H9 (cell line): ENCODE data around the gene PRDM5. TPM values are rescaled to one million over a fixed set of nuclear protein-coding genes. Genes with fewer than 3 reads are reported as not detected.

Source experiments
- DNase-seq: peaks from one replicate; pipeline ENCODE4 v3.0.0-alpha.2; 2017
- H2AFZ ChIP-seq: one replicate; pipeline ENCODE4 v1.6.1; 2013; ENCODE audit warnings: mild to moderate bottlenecking, low read length, control low read depth, moderate library complexity
- H2AK5ac ChIP-seq: 2 replicates; pipeline ENCODE4 v1.6.1; 2013; ENCODE audit warnings: low read length, control low read depth, mixed read lengths; ENCODE audit not compliant: insufficient read length
- H2BK120ac ChIP-seq: one replicate; pipeline ENCODE4 v1.6.1; 2013; ENCODE audit warnings: low read depth, mild to moderate bottlenecking, low read length, control low read depth, inconsistent platforms; ENCODE audit not compliant: poor library complexity, severe bottlenecking
- H2BK12ac ChIP-seq: 2 replicates; pipeline ENCODE4 v1.6.1; 2013; ENCODE audit warnings: low read length, control low read depth, mixed read lengths, low read depth; ENCODE audit not compliant: insufficient read length
- H2BK15ac ChIP-seq: 2 replicates; pipeline ENCODE4 v1.6.1; 2013; ENCODE audit warnings: low read depth, low read length, control low read depth
- H2BK20ac ChIP-seq: one replicate; pipeline ENCODE4 v1.6.1; 2013; ENCODE audit warnings: low read depth, mild to moderate bottlenecking, low read length, control low read depth, inconsistent platforms; ENCODE audit not compliant: poor library complexity, severe bottlenecking
- H2BK5ac ChIP-seq: 2 replicates; pipeline ENCODE4 v1.6.1; 2013; ENCODE audit warnings: low read length, control low read depth, mixed read lengths; ENCODE audit not compliant: insufficient read length
- H3K14ac ChIP-seq: 2 replicates; pipeline ENCODE4 v1.6.1; 2013; ENCODE audit warnings: low read length, control low read depth; ENCODE audit not compliant: insufficient read depth
- H3K18ac ChIP-seq: 2 replicates; pipeline ENCODE4 v1.6.1; 2013; ENCODE audit warnings: low read depth, mild to moderate bottlenecking, mixed read lengths, low read length, control low read depth; ENCODE audit not compliant: insufficient read length
- H3K23ac ChIP-seq: 2 replicates; pipeline ENCODE4 v1.6.1; 2013; ENCODE audit warnings: low read length, control low read depth, mixed read lengths, low read depth; ENCODE audit not compliant: insufficient read length
- H3K23me2 ChIP-seq: 2 replicates; pipeline ENCODE4 v1.6.1; 2013; ENCODE audit warnings: low read depth, mild to moderate bottlenecking, mixed read lengths, low read length, control low read depth; ENCODE audit not compliant: insufficient read length, poor library complexity, severe bottlenecking
- H3K27ac ChIP-seq: 2 replicates; pipeline ENCODE4 v1.5.1; 2013; ENCODE audit warnings: low read length, control low read depth, mixed read lengths, low read depth; ENCODE audit not compliant: insufficient read length
- H3K27me3 ChIP-seq: 2 replicates; pipeline ENCODE4 v1.6.1; 2013; ENCODE audit warnings: low read length, control low read depth, inconsistent platforms; ENCODE audit not compliant: insufficient read depth
- H3K4ac ChIP-seq: 2 replicates; pipeline ENCODE4 v1.6.1; 2013; ENCODE audit warnings: low read depth, mild to moderate bottlenecking, control low read depth, inconsistent platforms, low read length, moderate library complexity
- H3K4me1 ChIP-seq: 2 replicates; pipeline ENCODE4 v1.6.1; 2013; ENCODE audit warnings: low read length, control low read depth, inconsistent platforms; ENCODE audit not compliant: insufficient read depth
- H3K4me2 ChIP-seq: 2 replicates; pipeline ENCODE4 v1.6.1; 2013; ENCODE audit warnings: low read length, control low read depth, mixed read lengths; ENCODE audit not compliant: insufficient read length, insufficient read depth
- H3K56ac ChIP-seq: 2 replicates; pipeline ENCODE4 v1.6.1; 2013; ENCODE audit warnings: low read depth, mild to moderate bottlenecking, mixed read lengths, low read length, control low read depth; ENCODE audit not compliant: insufficient read length
- H3K79me1 ChIP-seq: 2 replicates; pipeline ENCODE4 v1.6.1; 2013; ENCODE audit warnings: low read depth, mild to moderate bottlenecking, moderate library complexity, low read length, control low read depth, inconsistent platforms; ENCODE audit not compliant: insufficient read depth, poor library complexity, severe bottlenecking
- H3K79me2 ChIP-seq: 2 replicates; pipeline ENCODE4 v1.6.1; 2013; ENCODE audit warnings: low read length, control low read depth, inconsistent platforms; ENCODE audit not compliant: insufficient read depth
- H3K9ac ChIP-seq: 2 replicates; pipeline ENCODE4 v1.6.1; 2013; ENCODE audit warnings: low read length, control low read depth, mixed read lengths; ENCODE audit not compliant: insufficient read length; ENCODE audit errors: extremely low read depth
- H3K9me3 ChIP-seq: one replicate; pipeline ENCODE4 v1.6.1; 2013; ENCODE audit warnings: low read depth, low read length, inconsistent platforms; ENCODE audit not compliant: control insufficient read depth
- H3T11ph ChIP-seq: one replicate; pipeline ENCODE4 v1.6.1; 2013; ENCODE audit warnings: mild to moderate bottlenecking, low read length, control low read depth, inconsistent platforms
- H4K20me1 ChIP-seq: one replicate; pipeline ENCODE4 v1.6.1; 2013; ENCODE audit not compliant: control insufficient read depth, insufficient read length, insufficient read depth
- H4K5ac ChIP-seq: 2 replicates; pipeline ENCODE4 v1.6.1; 2013; ENCODE audit warnings: low read depth, mild to moderate bottlenecking, mixed read lengths, low read length, control low read depth; ENCODE audit not compliant: insufficient read length
- H4K8ac ChIP-seq: replicated peaks from 2 replicates; pipeline ENCODE4 v1.6.1; 2013; ENCODE audit warnings: low read length, control low read depth, mixed read lengths, low read depth; ENCODE audit not compliant: insufficient read length
- H4K91ac ChIP-seq: 2 replicates; pipeline ENCODE4 v1.6.1; 2013; ENCODE audit warnings: low read depth, mild to moderate bottlenecking, moderate library complexity, mixed read lengths, low read length, control low read depth; ENCODE audit not compliant: insufficient read length
- H3K27ac Mint-ChIP-seq, 3 experiments: 2 replicates in 2 of 3; 3 replicates in 1 of 3; pipeline ENCODE4 v1.8.0; 2020 to 2021; ENCODE audit warnings: mixed read lengths in 3 of 3, mild to moderate bottlenecking in 1 of 3, moderate library complexity in 1 of 3
- H3K27me3 Mint-ChIP-seq: 2 replicates; pipeline ENCODE4 v1.8.0; 2021; ENCODE audit warnings: low read depth, mild to moderate bottlenecking, moderate library complexity, mixed read lengths
- H3K36me3 Mint-ChIP-seq, 3 experiments: 2 replicates in 2 of 3; 3 replicates in 1 of 3; pipeline ENCODE4 v1.8.0; 2020 to 2021; ENCODE audit warnings: low read depth in 3 of 3, mixed read lengths in 3 of 3; ENCODE audit not compliant: insufficient read depth in 1 of 3
- H3K4me1 Mint-ChIP-seq, 2 experiments: 2 replicates each; pipeline ENCODE4 v1.8.0; 2020; ENCODE audit warnings: mixed read lengths in 2 of 2
- H3K4me3 Mint-ChIP-seq, 2 experiments: 2 replicates in 1 of 2; 3 replicates in 1 of 2; pipeline ENCODE4 v1.8.0; 2020 to 2021; ENCODE audit warnings: mild to moderate bottlenecking in 2 of 2, mixed read lengths in 2 of 2, moderate library complexity in 1 of 2
- H3K9me3 Mint-ChIP-seq, 2 experiments: 2 replicates in 1 of 2; 3 replicates in 1 of 2; pipeline ENCODE4 v1.8.0; 2020; ENCODE audit warnings: mild to moderate bottlenecking in 2 of 2, mixed read lengths in 2 of 2, moderate library complexity in 1 of 2
- total RNA-seq: library from RNA; stranded (reverse); gene quantifications from 2 replicates; pipeline ENCODE4 v1.2.1, GENCODE V29; 2021
- TF ChIP-seq, protein P1 (sequence below): fragments of 200-600 bp; sonication (generic); conservative IDR thresholded peaks from 3 replicates; pipeline ENCODE4 v1.8.0; 2021; ENCODE audit warnings: antibody characterized with exemption, mild to moderate bottlenecking

Gene PRDM5
- total RNA-seq, 1 experiment from 2014 or later: 21.7 TPM

DNA sequence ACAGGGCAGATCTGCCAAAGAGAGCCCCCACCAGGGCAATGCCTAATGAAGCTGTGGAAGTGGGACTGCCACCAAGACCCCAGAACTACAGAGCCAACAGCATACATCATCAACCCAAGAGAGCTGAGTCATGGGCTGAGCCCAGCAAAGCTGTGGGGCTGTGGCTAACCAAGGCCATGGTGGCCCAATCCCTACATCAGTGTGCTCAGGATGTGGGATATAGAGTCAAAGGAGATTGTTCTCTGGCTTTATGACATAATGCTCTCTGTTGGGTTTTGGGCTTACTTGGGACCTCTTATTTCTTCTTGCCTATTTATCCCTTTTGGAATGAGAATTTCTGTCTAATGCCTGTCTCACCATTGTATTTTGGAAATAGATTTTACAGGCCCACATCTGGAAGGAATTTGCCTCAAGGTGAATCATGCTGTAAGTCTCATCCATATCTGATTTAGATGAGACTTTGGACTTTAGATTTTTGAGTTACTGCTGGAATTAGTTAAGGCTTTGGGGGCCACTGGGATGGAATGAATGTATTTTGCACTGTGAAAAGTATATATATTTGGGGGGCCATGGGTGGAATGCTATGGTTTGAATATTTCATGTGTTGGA is 5.4 kb upstream of the PRDM5 start:
- no peak overlapping the region for H3K14ac ChIP-seq
- Mint-ChIP-seq H3K27ac (no peak overlapping the region), H3K4me3 (no peak overlapping the region)

More for the DNA sequence above, 5.4 kb upstream of the PRDM5 start:
- no peak overlapping the region for H4K91ac ChIP-seq
- H3K79me1 ChIP-seq: no peaks in the 10 kb centered on the region
- H3K56ac ChIP-seq: no peak overlapping the region
- H2BK15ac ChIP-seq: no peak overlapping the region
- H2AK5ac ChIP-seq: no peak overlapping the region
- H2BK120ac ChIP-seq: no peak overlapping the region
- H3K36me3 Mint-ChIP-seq: peaks cover 0 to 4% (median 0%) of the 10 kb centered on the region in 3 experiments; a peak in 3 of 7 replicates
- no peaks in the 10 kb centered on the region for H3K79me2 ChIP-seq
- H2BK12ac ChIP-seq: no peak overlapping the region
- no peak overlapping the region for H4K8ac ChIP-seq
- H3K9ac ChIP-seq: no peak overlapping the region
- no peak for DNase-seq
- no peaks in the 10 kb centered on the region for H4K20me1 ChIP-seq
- no peak overlapping the region for H3K4ac ChIP-seq
- no peaks in the 10 kb centered on the region for H3K9me3 ChIP-seq
- H4K5ac ChIP-seq: no peak overlapping the region
- H3K23ac ChIP-seq: no peak overlapping the region
- H3K27me3 ChIP-seq: no peaks in the 10 kb centered on the region
- H2AFZ ChIP-seq: no peak overlapping the region
- H2BK20ac ChIP-seq: no peak overlapping the region
- peaks cover 3% of the 10 kb centered on the region for H3K23me2 ChIP-seq
- peaks cover 12 to 16% of the 10 kb centered on the region in 2 experiments for H3K4me1 Mint-ChIP-seq
- no peak overlapping the region for H3K4me2 ChIP-seq
- no peak overlapping the region for H2BK5ac ChIP-seq
- no peaks in the 10 kb centered on the region; the same call in 1 of the 2 replicates for H3K4me1 ChIP-seq
- TF ChIP-seq, protein P1, sequence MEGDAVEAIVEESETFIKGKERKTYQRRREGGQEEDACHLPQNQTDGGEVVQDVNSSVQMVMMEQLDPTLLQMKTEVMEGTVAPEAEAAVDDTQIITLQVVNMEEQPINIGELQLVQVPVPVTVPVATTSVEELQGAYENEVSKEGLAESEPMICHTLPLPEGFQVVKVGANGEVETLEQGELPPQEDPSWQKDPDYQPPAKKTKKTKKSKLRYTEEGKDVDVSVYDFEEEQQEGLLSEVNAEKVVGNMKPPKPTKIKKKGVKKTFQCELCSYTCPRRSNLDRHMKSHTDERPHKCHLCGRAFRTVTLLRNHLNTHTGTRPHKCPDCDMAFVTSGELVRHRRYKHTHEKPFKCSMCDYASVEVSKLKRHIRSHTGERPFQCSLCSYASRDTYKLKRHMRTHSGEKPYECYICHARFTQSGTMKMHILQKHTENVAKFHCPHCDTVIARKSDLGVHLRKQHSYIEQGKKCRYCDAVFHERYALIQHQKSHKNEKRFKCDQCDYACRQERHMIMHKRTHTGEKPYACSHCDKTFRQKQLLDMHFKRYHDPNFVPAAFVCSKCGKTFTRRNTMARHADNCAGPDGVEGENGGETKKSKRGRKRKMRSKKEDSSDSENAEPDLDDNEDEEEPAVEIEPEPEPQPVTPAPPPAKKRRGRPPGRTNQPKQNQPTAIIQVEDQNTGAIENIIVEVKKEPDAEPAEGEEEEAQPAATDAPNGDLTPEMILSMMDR: no peak
- no peak overlapping the region for H3T11ph ChIP-seq
- no peak overlapping the region for H3K18ac ChIP-seq
- no peak overlapping the region for H3K27ac ChIP-seq
- no peaks in the 10 kb centered on the region; the same call in 1 of the 2 replicates for H3K27me3 Mint-ChIP-seq
- H3K9me3 Mint-ChIP-seq: no peaks in the 10 kb centered on the region
